GM12878 (cell line): ENCODE results near the gene TRANK1. TPM values are rescaled to one million over a fixed set of nuclear protein-coding genes. Genes with fewer than 3 reads are reported as not detected.
A peak's percentile ranks its signal among the peaks of the same experiment; 100 is the strongest.

Experiments used
- BCL11A ChIP-seq: IDR thresholded peaks from 2 replicates; pipeline ENCODE4 v1.6.1; 2011; ENCODE audit warnings: low read depth, low read length
- CEBPZ ChIP-seq: fragments of 150-350 bp; IDR thresholded peaks from 2 replicates; pipeline ENCODE4 v1.6.1; 2016; ENCODE audit warnings: low read depth, low read length
- CREM ChIP-seq: IDR thresholded peaks from 2 replicates; pipeline ENCODE4 v1.6.1; 2014; ENCODE audit warnings: antibody characterized with exemption, low read depth
- EED ChIP-seq: sonication (generic); IDR thresholded peaks from 2 replicates; pipeline ENCODE4 v1.6.1; 2016; ENCODE audit warnings: antibody characterized with exemption, low read depth
- EGR1 ChIP-seq, 2 experiments: IDR thresholded peaks; 1 replicate in 1 of 2; 2 replicates in 1 of 2; pipeline ENCODE4 v1.6.1; 2011 to 2012; ENCODE audit warnings: low read depth in 2 of 2, low read length in 2 of 2, borderline replicate concordance in 1 of 2, mild to moderate bottlenecking in 1 of 2, moderate library complexity in 1 of 2
- GATAD2B ChIP-seq: fragments of 450-650 bp; conservative IDR thresholded peaks from 2 replicates; pipeline ENCODE4 v1.6.1; 2017; ENCODE audit warnings: low read depth, mild to moderate bottlenecking, moderate library complexity
- IRF3 ChIP-seq: fragments of 450-650 bp; IDR thresholded peaks from 2 replicates; pipeline ENCODE4 v1.6.1; 2014; ENCODE audit warnings: mild to moderate bottlenecking
- MEF2B ChIP-seq: fragments of 450-650 bp; IDR thresholded peaks from 2 replicates; pipeline ENCODE4 v1.6.1; 2018; ENCODE audit warnings: mild to moderate bottlenecking, moderate library complexity; ENCODE audit not compliant: partially characterized antibody, poor library complexity, severe bottlenecking
- RAD21 ChIP-seq: IDR thresholded peaks from 2 replicates; pipeline ENCODE4 v1.6.1; 2011; ENCODE audit warnings: mild to moderate bottlenecking, low read depth, low read length, moderate library complexity; ENCODE audit not compliant: insufficient read depth
- RUNX3 ChIP-seq: IDR thresholded peaks from 2 replicates; pipeline ENCODE4 v1.6.1; 2012; ENCODE audit warnings: low read length, inconsistent platforms
- SIX5 ChIP-seq: IDR thresholded peaks from 2 replicates; pipeline ENCODE4 v1.6.1; 2011; ENCODE audit warnings: mild to moderate bottlenecking, low read depth, low read length, moderate library complexity; ENCODE audit not compliant: severe bottlenecking
- SMARCA5 ChIP-seq: fragments of 450-650 bp; IDR thresholded peaks from 2 replicates; pipeline ENCODE4 v1.6.1; 2017; ENCODE audit warnings: mild to moderate bottlenecking
- STAT3 ChIP-seq: IDR thresholded peaks from 2 replicates; pipeline ENCODE4 v1.6.1; 2011; ENCODE audit warnings: low read depth, low read length, improper control_type of control experiment
- SUPT20H ChIP-seq: IDR thresholded peaks from 2 replicates; pipeline ENCODE4 v1.6.1; 2011; ENCODE audit warnings: low read depth, mild to moderate bottlenecking, low read length, moderate library complexity, borderline replicate concordance; ENCODE audit not compliant: control insufficient read depth
- TCF7 ChIP-seq: IDR thresholded peaks from 2 replicates; pipeline ENCODE4 v1.6.1; 2014; ENCODE audit warnings: antibody characterized with exemption, borderline replicate concordance
- ZBED1 ChIP-seq: IDR thresholded peaks from 2 replicates; pipeline ENCODE4 v1.6.1; 2016; ENCODE audit warnings: borderline replicate concordance
- polyA plus RNA-seq, 11 experiments: library from polyadenylated mRNA; depleted of rRNA in 4 of 11; unstranded in 6 of 11; stranded (reverse) in 5 of 11; fragments of >200 nt; fragmentation: Nextera tagmentation in 4 of 11; fragmentation: Illumina TruSeq in 1 of 11; extraction: Ambion mirVana in 4 of 11; extraction: Trizol in 1 of 11; gene quantifications; 1 replicate in 1 of 11; 2 replicates in 10 of 11; pipeline versions ENCODE4 v1.2.1 to v1.2.3, GENCODE V29; 2011 to 2016; ENCODE audit warnings: inconsistent platforms in 2 of 11, missing spikeins in 2 of 11, low read depth in 1 of 11
- total RNA-seq, 4 experiments: library from RNA; depleted of rRNA in 3 of 4; stranded (reverse); fragments of >200 nt in 3 of 4; fragmentation: Illumina TruSeq in 1 of 4; extraction: Trizol in 1 of 4; gene quantifications; 2 replicates each; pipeline versions ENCODE4 v1.2.1 to v1.2.3, GENCODE V29; 2013 to 2021
- TF ChIP-seq, protein P1 (sequence below): fragments of 450-650 bp; IDR thresholded peaks from 2 replicates; pipeline ENCODE4 v1.6.1; 2017; ENCODE audit warnings: low read depth, mild to moderate bottlenecking, moderate library complexity
- TF ChIP-seq, protein P2 (sequence below): fragments of 450-650 bp; IDR thresholded peaks from 2 replicates; pipeline ENCODE4 v1.6.1; 2016; ENCODE audit warnings: mild to moderate bottlenecking
- TF ChIP-seq, protein P3 (sequence below): fragments of 450-650 bp; IDR thresholded peaks from 2 replicates; pipeline ENCODE4 v1.6.1; 2017; ENCODE audit warnings: mild to moderate bottlenecking

The TRANK1 gene
- total and polyA plus RNA-seq, 10 of the 15 experiments (the other 5 are each of a cell fraction or from before 2014, with no cell fraction given): 0.46 to 8.8 (median 1.1) TPM

GRCh38 chr3:36993326-36994283 is 48.8 kb upstream of the TRANK1 start, which contains the start of gene MLH1 (continued):
- TF ChIP-seq, protein P1, sequence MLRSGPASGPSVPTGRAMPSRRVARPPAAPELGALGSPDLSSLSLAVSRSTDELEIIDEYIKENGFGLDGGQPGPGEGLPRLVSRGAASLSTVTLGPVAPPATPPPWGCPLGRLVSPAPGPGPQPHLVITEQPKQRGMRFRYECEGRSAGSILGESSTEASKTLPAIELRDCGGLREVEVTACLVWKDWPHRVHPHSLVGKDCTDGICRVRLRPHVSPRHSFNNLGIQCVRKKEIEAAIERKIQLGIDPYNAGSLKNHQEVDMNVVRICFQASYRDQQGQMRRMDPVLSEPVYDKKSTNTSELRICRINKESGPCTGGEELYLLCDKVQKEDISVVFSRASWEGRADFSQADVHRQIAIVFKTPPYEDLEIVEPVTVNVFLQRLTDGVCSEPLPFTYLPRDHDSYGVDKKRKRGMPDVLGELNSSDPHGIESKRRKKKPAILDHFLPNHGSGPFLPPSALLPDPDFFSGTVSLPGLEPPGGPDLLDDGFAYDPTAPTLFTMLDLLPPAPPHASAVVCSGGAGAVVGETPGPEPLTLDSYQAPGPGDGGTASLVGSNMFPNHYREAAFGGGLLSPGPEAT: peak; percentile 36
- TF ChIP-seq MEF2B (peak; percentile 81), RUNX3 (peak; percentile 72), SMARCA5 (no peak), EED (no peak), RAD21 (no peak), SUPT20H (no peak), TCF7 (no peak), CREM (peak; percentile 84), EGR1 (IDR thresholded peaks at IDR 0.05; ENCODE audit: borderline replicate concordance in 1 of 2, low read depth in 2 of 2, low read length in 2 of 2) (no peak), GATAD2B (peak; percentile 49), ZBED1 (no peak), SIX5 (peak; percentile 23), IRF3 (peak; percentile 91), CEBPZ (peak; percentile 64; the same call in 1 of the 2 replicates), BCL11A (no peak), STAT3 (no peak)
- TF ChIP-seq, protein P2, sequence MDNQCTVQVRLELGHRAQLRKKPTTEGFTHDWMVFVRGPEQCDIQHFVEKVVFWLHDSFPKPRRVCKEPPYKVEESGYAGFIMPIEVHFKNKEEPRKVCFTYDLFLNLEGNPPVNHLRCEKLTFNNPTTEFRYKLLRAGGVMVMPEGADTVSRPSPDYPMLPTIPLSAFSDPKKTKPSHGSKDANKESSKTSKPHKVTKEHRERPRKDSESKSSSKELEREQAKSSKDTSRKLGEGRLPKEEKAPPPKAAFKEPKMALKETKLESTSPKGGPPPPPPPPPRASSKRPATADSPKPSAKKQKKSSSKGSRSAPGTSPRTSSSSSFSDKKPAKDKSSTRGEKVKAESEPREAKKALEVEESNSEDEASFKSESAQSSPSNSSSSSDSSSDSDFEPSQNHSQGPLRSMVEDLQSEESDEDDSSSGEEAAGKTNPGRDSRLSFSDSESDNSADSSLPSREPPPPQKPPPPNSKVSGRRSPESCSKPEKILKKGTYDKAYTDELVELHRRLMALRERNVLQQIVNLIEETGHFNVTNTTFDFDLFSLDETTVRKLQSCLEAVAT: peak; percentile 44; the same call in 1 of the 2 replicates
- TF ChIP-seq, protein P3, sequence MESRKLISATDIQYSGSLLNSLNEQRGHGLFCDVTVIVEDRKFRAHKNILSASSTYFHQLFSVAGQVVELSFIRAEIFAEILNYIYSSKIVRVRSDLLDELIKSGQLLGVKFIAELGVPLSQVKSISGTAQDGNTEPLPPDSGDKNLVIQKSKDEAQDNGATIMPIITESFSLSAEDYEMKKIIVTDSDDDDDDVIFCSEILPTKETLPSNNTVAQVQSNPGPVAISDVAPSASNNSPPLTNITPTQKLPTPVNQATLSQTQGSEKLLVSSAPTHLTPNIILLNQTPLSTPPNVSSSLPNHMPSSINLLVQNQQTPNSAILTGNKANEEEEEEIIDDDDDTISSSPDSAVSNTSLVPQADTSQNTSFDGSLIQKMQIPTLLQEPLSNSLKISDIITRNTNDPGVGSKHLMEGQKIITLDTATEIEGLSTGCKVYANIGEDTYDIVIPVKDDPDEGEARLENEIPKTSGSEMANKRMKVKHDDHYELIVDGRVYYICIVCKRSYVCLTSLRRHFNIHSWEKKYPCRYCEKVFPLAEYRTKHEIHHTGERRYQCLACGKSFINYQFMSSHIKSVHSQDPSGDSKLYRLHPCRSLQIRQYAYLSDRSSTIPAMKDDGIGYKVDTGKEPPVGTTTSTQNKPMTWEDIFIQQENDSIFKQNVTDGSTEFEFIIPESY: no peak
